Measurements from ENCODE around the gene ZCCHC2. TPM values are rescaled to one million over a fixed set of nuclear protein-coding genes. Genes with fewer than 3 reads are reported as not detected.

ZCCHC2 gene
- total RNA-seq, 1 experiment from 2014 or later: 11.5 TPM

GRCh38 chr18:62512996-62513395 is 9.8 kb upstream of the ZCCHC2 start:
- no TSS peak for BruUV-seq (replicated peaks)
- intact Hi-C loops (cut with micrococcal nuclease; ENCODE audit: unreplicated experiment): no loop called here
- Histone ChIP-seq H3K27ac (ENCODE audit: low read depth, low read length, poor library complexity, severe bottlenecking) (no peak overlapping the region), H3K4me3 (ENCODE audit: low read depth, low read length, poor library complexity, severe bottlenecking) (no peak overlapping the region), H3K36me3 (ENCODE audit: insufficient read depth, low read length, poor library complexity, severe bottlenecking) (no peaks in the 10 kb centered on the region), H3K4me1 (ENCODE audit: insufficient read depth, low read length, poor library complexity, severe bottlenecking) (no peaks in the 10 kb centered on the region), H3K9me3 (ENCODE audit: low read depth, low read length, poor library complexity, severe bottlenecking) (peaks cover 19% of the 10 kb centered on the region), H3K27me3 (replicated peaks; ENCODE audit: insufficient read depth, low read depth, low read length, poor library complexity) (no peaks in the 10 kb centered on the region)
- ChIA-PET CTCF (no interaction called here), POLR2A (ENCODE audit: low non-redundant PET) (interaction anchor here (0.6 kb wide), 1 partner anchor 445 kb away, joined by 4 read pairs; no protein-coding TSS in a partner anchor)
- no peak for DNase-seq (ENCODE audit: low spot score)
- no peak for TF ChIP-seq EZH2 (IDR thresholded peaks at IDR 0.05; ENCODE audit: borderline replicate concordance, low read depth, low read length, poor library complexity, severe bottlenecking)
- TF ChIP-seq CTCF (conservative IDR thresholded peaks at IDR 0.05; ENCODE audit: low read depth, low read length): no peak

DNA sequence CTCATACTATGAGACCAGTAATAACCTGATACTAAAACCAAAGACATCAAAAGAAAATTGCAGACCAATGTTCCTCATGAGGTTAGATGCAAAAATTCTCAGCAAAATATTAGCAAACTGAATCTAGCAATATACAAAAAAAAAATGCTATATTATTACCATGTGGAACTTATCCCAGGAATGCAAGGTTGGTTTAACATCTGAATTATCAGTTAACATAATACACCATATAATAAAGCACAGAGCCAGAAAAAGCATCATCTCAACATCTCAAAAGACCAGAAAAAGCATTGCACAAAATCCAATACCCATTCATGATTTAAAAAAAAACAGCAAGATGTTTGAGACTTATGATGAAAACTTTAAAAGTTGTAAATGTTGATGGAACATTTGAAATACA is 8.3 kb upstream of the ZCCHC2 start:
- BruUV-seq (replicated peaks): no TSS peak
- Histone ChIP-seq H3K9me3 (ENCODE audit: low read depth, low read length, poor library complexity, severe bottlenecking) (peaks cover 19% of the 10 kb centered on the region), H3K4me3 (ENCODE audit: low read depth, low read length, poor library complexity, severe bottlenecking) (no peak overlapping the region), H3K27me3 (replicated peaks; ENCODE audit: insufficient read depth, low read depth, low read length, poor library complexity) (no peaks in the 10 kb centered on the region), H3K4me1 (ENCODE audit: insufficient read depth, low read length, poor library complexity, severe bottlenecking) (no peaks in the 10 kb centered on the region), H3K27ac (ENCODE audit: low read depth, low read length, poor library complexity, severe bottlenecking) (no peak overlapping the region), H3K36me3 (ENCODE audit: insufficient read depth, low read length, poor library complexity, severe bottlenecking) (no peaks in the 10 kb centered on the region)
- intact Hi-C loops (cut with micrococcal nuclease; ENCODE audit: unreplicated experiment): no loop called here
- TF ChIP-seq EZH2 (IDR thresholded peaks at IDR 0.05; ENCODE audit: borderline replicate concordance, low read depth, low read length, poor library complexity, severe bottlenecking): no peak
- no peak for TF ChIP-seq CTCF (conservative IDR thresholded peaks at IDR 0.05; ENCODE audit: low read depth, low read length)
- DNase-seq (ENCODE audit: low spot score): no peak
- ChIA-PET CTCF (no interaction called here), POLR2A (ENCODE audit: low non-redundant PET) (no interaction called here)

DNA sequence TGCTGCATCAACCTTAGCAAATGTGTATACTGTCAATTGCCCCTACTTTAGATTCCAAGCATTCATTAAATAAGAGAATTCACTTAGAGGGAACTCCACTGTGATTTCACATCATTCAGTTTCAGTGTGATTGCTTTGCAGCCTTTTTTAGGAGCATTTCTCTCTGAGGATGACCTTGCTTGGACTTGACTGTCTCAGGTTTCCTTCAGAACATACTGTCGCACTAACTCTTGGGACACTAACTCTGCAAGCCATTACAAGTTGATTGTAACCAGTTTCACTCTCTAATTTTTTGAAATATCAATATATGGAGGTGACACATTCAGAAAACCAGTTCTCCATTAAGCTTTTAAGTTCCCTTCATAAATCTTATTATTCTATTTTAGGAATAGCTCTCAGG is 6.6 kb upstream of the ZCCHC2 start:
- CTCF ChIA-PET: no interaction called here
- DNase-seq (ENCODE audit: low spot score): no peak
- peaks cover 19% of the 10 kb centered on the region for H3K9me3 ChIP-seq (ENCODE audit: low read depth, low read length, poor library complexity, severe bottlenecking)
- no peaks in the 10 kb centered on the region for H3K27me3 ChIP-seq (replicated peaks; ENCODE audit: insufficient read depth, low read depth, low read length, poor library complexity)
- H3K4me1 ChIP-seq (ENCODE audit: insufficient read depth, low read length, poor library complexity, severe bottlenecking): no peaks in the 10 kb centered on the region
- no peak for TF ChIP-seq EZH2 (IDR thresholded peaks at IDR 0.05; ENCODE audit: borderline replicate concordance, low read depth, low read length, poor library complexity, severe bottlenecking)
- TF ChIP-seq CTCF (conservative IDR thresholded peaks at IDR 0.05; ENCODE audit: low read depth, low read length): no peak
- intact Hi-C loops (cut with micrococcal nuclease; ENCODE audit: unreplicated experiment): no loop called here
- H3K27ac ChIP-seq (ENCODE audit: low read depth, low read length, poor library complexity, severe bottlenecking): no peak overlapping the region
- no TSS peak for BruUV-seq (replicated peaks)
- H3K4me3 ChIP-seq (ENCODE audit: low read depth, low read length, poor library complexity, severe bottlenecking): no peak overlapping the region
- POLR2A ChIA-PET (ENCODE audit: low non-redundant PET): no interaction called here
- H3K36me3 ChIP-seq (ENCODE audit: insufficient read depth, low read length, poor library complexity, severe bottlenecking): no peaks in the 10 kb centered on the region
